Heart left ventricle (tissue), 16 donors: ENCODE data around the gene PARP1. TPM values are rescaled to one million over a fixed set of nuclear protein-coding genes. Genes with fewer than 3 reads are reported as not detected.

ENCODE experiments used
- ATAC-seq, 4 donors: fragments of 200-7000 bp; cut with Tn5 transposase; one replicate each; pipeline ENCODE4 v1.9.1; 2020 to 2022; ENCODE audit warnings: moderate library complexity in 4 of 4, mild to moderate bottlenecking in 3 of 4, moderate number of reproducible peaks in 1 of 4
- DNase-seq, 5 donors: peaks; one replicate each; pipeline ENCODE4 v3.0.0-alpha.2; 2020
- H3K27ac ChIP-seq, 12 donors: fragments of 200-600 bp; sonication (generic) in 4 of 12; one replicate each; pipeline versions ENCODE4 v1.5.0 to v1.8.0; 2016 to 2022; ENCODE audit warnings: mild to moderate bottlenecking in 2 of 12
- H3K27me3 ChIP-seq, 9 donors: fragments of 200-600 bp; sonication (generic) in 2 of 9; one replicate each; pipeline versions ENCODE4 v1.5.1 to v1.8.0; 2016 to 2022; ENCODE audit warnings: mild to moderate bottlenecking in 3 of 9
- H3K36me3 ChIP-seq, 9 donors: fragments of 200-600 bp; sonication (generic) in 2 of 9; one replicate each; pipeline versions ENCODE4 v1.5.0 to v1.8.0; 2018 to 2022; ENCODE audit warnings: mild to moderate bottlenecking in 2 of 9
- H3K4me1 ChIP-seq, 12 donors: fragments of 200-600 bp; sonication (generic) in 4 of 12; one replicate each; pipeline versions ENCODE4 v1.5.0 to v1.8.0; 2016 to 2022; ENCODE audit warnings: mild to moderate bottlenecking in 3 of 12
- H3K4me3 ChIP-seq, 12 donors: fragments of 200-600 bp; sonication (generic) in 4 of 12; one replicate each; pipeline versions ENCODE4 v1.5.0 to v1.8.0; 2017 to 2022; ENCODE audit warnings: mild to moderate bottlenecking in 9 of 12, moderate library complexity in 4 of 12
- H3K9me3 ChIP-seq, 12 donors: fragments of 200-600 bp; sonication (generic) in 4 of 12; one replicate each; pipeline versions ENCODE4 v1.5.0 to v1.8.0; 2016 to 2022; ENCODE audit warnings: mild to moderate bottlenecking in 1 of 12
- CTCF ChIP-seq, 12 donors: fragments of 200-600 bp; sonication (generic) in 4 of 12; IDR thresholded peaks; one replicate each; pipeline versions ENCODE4 v1.5.0 to v1.8.0; 2018 to 2022; ENCODE audit warnings: antibody characterized with exemption in 12 of 12, mild to moderate bottlenecking in 5 of 12
- POLR2A ChIP-seq, 2 donors: fragments of 450-650 bp; IDR thresholded peaks; one replicate each; pipeline ENCODE4 v1.6.1; 2017; ENCODE audit warnings: antibody characterized with exemption in 2 of 2, mild to moderate bottlenecking in 2 of 2, moderate library complexity in 2 of 2
- WGBS, 4 donors: extraction: QIAGEN DNeasy Blood & Tissue Kit in 2 of 4; methylation state at CpG; one replicate each; pipeline versions ENCODE4 v1.1.5 to v1.1.7; 2013 to 2018; 5-methylcytosine and 5-hydroxymethylcytosine counted together
- intact Hi-C, 10 donors: fragments of 100-400 bp; cut with DNase I; formaldehyde crosslinking; loops; one replicate each; pipeline versions ENCODE4 v1.11.1 to v1.14.2; 2022
- polyA plus RNA-seq, 2 donors: library from polyadenylated mRNA; stranded (reverse); fragments of 200-250 nt; gene quantifications; one replicate each; pipeline ENCODE4 v1.2.3, GENCODE V29; 2013
- total RNA-seq, 9 donors: library from RNA; depleted of rRNA in 2 of 9; stranded (reverse); fragments of >200 nt in 2 of 9; fragmentation: NEBNext Ultra II Directional in 3 of 9; extraction: Animal tissue kit (Norgen Biotek cat#: 25700) in 3 of 9; gene quantifications; one replicate each; pipeline versions ENCODE4 v1.1.0 to v1.2.4, GENCODE V29; 2016 to 2023
- donor health status: ischemic (EF 13 %, LVEDD 7.1; RV severe dilation, severe dysfunction).
- donor health status: healthy with polysubstance abuse.
- donor health status: DM: no; HTN: yes; CAD: no.
- donor health status: DM: no; HTN: no; CAD: no.
- donor health status: ischemic (EF 25% LVEDD 6.9; RV normal size, moderate dysfunction).
- donor health status: ischemic (EF 25% LVEDD 5.7; RV mildly dilated, moderate dysfunction).
- donor health status: healthy.
- donor health status: DM: yes; HTN: yes; CAD: no.
- donor health status: ischemic (EF 35%, LVEDD 5.7; RV mildly dilated, moderate dysfunction).
- donor health status: nonischemic (EF 11% LVEDD 7.7; RV severe dilation, severe dysfunction).
- donor health status: DM: yes; HTN: yes; CAD: no.
- donor health status: PGD.
- donor health status: ischemic (EF 29% LVEDD 5.4; RV normal size, mild dysfunction).
- donor health status: nonischemic (EF 23%, LVEDD 6.1; RV moderate dilation, normal function).

PARP1 gene
- total and polyA plus RNA-seq, 11 donors, result 50.4 to 168 (median 111) TPM

GRCh38 chr1:226353698-226354525 lies 54.0 kb downstream of the PARP1 start:
- ATAC-seq, result peak in 1 of 4 donors; percentile 8
- H3K9me3 ChIP-seq, result no peaks in the 10 kb centered on the region
- H3K4me1 ChIP-seq, result peaks cover 0 to 53% (median 31%) of the 10 kb centered on the region in 12 donors
- H3K36me3 ChIP-seq, result peaks cover 0 to 33% (median 8%) of the 10 kb centered on the region in 9 donors
- H3K4me3 ChIP-seq, result no peak overlapping the region
- DNase-seq, result no peak
- no peaks in the 10 kb centered on the region for H3K27me3 ChIP-seq
- H3K27ac ChIP-seq, result peak overlapping the region in 10 of 12 donors; percentile 36 to 77 (median 61)
- WGBS, 4 donors, result 40 to 50% (median 46%) methylated on average over 12 to 15 of the region's 15 CpGs
- intact Hi-C loops, result loop anchor here in 1 of 10 donors (5.0 kb wide), 1 partner anchor 42 kb away; no protein-coding TSS in a partner anchor
- TF ChIP-seq POLR2A (IDR thresholded peaks at IDR 0.05), result no peak
- TF ChIP-seq CTCF (IDR thresholded peaks at IDR 0.05), result no peak

GRCh38 chr1:226351709-226352108 lies 56.2 kb downstream of the PARP1 start:
- TF ChIP-seq POLR2A (IDR thresholded peaks at IDR 0.05) (no peak), CTCF (IDR thresholded peaks at IDR 0.05) (no peak)
- H3K27ac ChIP-seq, result no peak overlapping the region
- H3K4me1 ChIP-seq, result peaks cover 0 to 48% (median 29%) of the 10 kb centered on the region in 12 donors
- ATAC-seq, result no peak
- H3K4me3 ChIP-seq, result no peak overlapping the region
- H3K36me3 ChIP-seq, result peaks cover 0 to 12% (median 0%) of the 10 kb centered on the region in 9 donors
- no peak for DNase-seq
- no peaks in the 10 kb centered on the region for H3K9me3 ChIP-seq
- intact Hi-C loops, result loop anchor here in 1 of 10 donors (5.0 kb wide), 1 partner anchor 39 kb away; no protein-coding TSS in a partner anchor
- WGBS, 4 donors, result 80 to 92% (median 86%) methylated on average over 3 of the region's 3 CpGs
- H3K27me3 ChIP-seq, result no peaks in the 10 kb centered on the region

- TF ChIP-seq POLR2A (IDR thresholded peaks at IDR 0.05), result no peak
- no peak for TF ChIP-seq CTCF (IDR thresholded peaks at IDR 0.05)
- DNase-seq (no peak), ATAC-seq (no peak)
- 76 to 82% (median 78%) methylated on average over 9 of the region's 9 CpGs for whole genome bisulfite sequencing, 4 donors
- Histone ChIP-seq H3K9me3 (no peaks in the 10 kb centered on the region), H3K36me3 (peaks cover 0 to 3% (median 0%) of the 10 kb centered on the region in 9 donors), H3K4me3 (no peak overlapping the region), H3K27me3 (no peaks in the 10 kb centered on the region), H3K4me1 (peaks cover 0 to 35% (median 17%) of the 10 kb centered on the region in 12 donors), H3K27ac (no peak overlapping the region)
- intact Hi-C loops, result loop anchor here in 1 of 10 donors (5.0 kb wide), 1 partner anchor 38 kb away; no protein-coding TSS in a partner anchor
These were observed 57.4 kb downstream of the PARP1 start for GRCh38 chr1:226350519-226350865.

- no peaks in the 10 kb centered on the region for H3K36me3 ChIP-seq
- no peak overlapping the region for H3K4me3 ChIP-seq
- no peak overlapping the region for H3K27ac ChIP-seq
- no peak for ATAC-seq
- H3K27me3 ChIP-seq, result no peaks in the 10 kb centered on the region
- DNase-seq, result no peak
- 48 to 60% (median 55%) methylated on average over 18 of the region's 18 CpGs for WGBS, 4 donors
- peaks cover 0 to 30% (median 14%) of the 10 kb centered on the region in 12 donors for H3K4me1 ChIP-seq
- intact Hi-C loops, result loop anchor here in 2 of 10 donors (5.0 to 10.0 kb wide), 2 partner anchors 38 to 105 kb away; no protein-coding TSS in a partner anchor
- TF ChIP-seq POLR2A (IDR thresholded peaks at IDR 0.05) (no peak), CTCF (IDR thresholded peaks at IDR 0.05) (no peak)
- H3K9me3 ChIP-seq, result no peaks in the 10 kb centered on the region
These were observed 57.9 kb downstream of the PARP1 start for GRCh38 chr1:226349801-226350518.
